IPS-15b (cell line): ENCODE results near the gene TNXB.
"Not testable (repeated sequence)": the region's sequence is repeated elsewhere in the genome, so short reads cannot be mapped to it uniquely, and the experiment has no call there.

ENCODE experiments used
- H3K27me3 ChIP-seq: one replicate; pipeline ENCODE4 v1.6.1; 2013; ENCODE audit warnings: low read length; ENCODE audit not compliant: control insufficient read depth, insufficient read depth
- H3K36me3 ChIP-seq: one replicate; pipeline ENCODE4 v1.6.1; 2013; ENCODE audit warnings: low read length; ENCODE audit not compliant: control insufficient read depth, insufficient read depth
- H3K4me1 ChIP-seq: one replicate; pipeline ENCODE4 v1.6.1; 2013; ENCODE audit warnings: mild to moderate bottlenecking, low read length; ENCODE audit not compliant: control insufficient read depth, insufficient read depth
- H3K4me3 ChIP-seq: one replicate; pipeline ENCODE4 v1.5.1; 2013; ENCODE audit warnings: low read depth, low read length
- H3K9ac ChIP-seq: one replicate; pipeline ENCODE4 v1.6.1; 2013; ENCODE audit warnings: low read depth, mild to moderate bottlenecking, low read length
- H3K9me3 ChIP-seq: one replicate; pipeline ENCODE4 v1.6.1; 2013; ENCODE audit warnings: mild to moderate bottlenecking, low read length; ENCODE audit not compliant: control insufficient read depth, insufficient read depth

Gene TNXB

DNA sequence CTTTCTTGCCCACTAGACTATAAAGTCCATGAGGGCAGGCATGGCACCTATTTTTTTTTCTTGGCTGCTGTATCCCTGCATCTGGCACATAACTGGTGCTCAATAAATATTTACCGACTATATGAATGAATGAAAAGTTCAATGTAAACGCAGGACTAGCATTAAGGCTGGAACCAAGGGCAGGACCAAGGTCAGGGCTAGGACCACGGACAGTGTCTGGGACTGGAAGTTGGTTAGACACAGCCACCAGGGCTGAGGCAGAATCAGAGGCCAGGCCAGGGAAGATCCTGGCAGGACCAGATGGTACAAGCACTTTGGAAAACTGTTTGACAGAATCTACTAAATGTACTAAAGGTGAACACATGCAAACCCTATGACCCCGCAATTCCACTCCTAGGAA lies 3.7 kb downstream of the TNXB start:
- no peaks in the 10 kb centered on the region for H3K9me3 ChIP-seq
- H3K36me3 ChIP-seq: no peaks in the 10 kb centered on the region
- peaks cover 10% of the 10 kb centered on the region for H3K4me1 ChIP-seq
- no peak overlapping the region for H3K9ac ChIP-seq
- peaks cover 17% of the 10 kb centered on the region for H3K27me3 ChIP-seq
- H3K4me3 ChIP-seq: no peak overlapping the region

DNA sequence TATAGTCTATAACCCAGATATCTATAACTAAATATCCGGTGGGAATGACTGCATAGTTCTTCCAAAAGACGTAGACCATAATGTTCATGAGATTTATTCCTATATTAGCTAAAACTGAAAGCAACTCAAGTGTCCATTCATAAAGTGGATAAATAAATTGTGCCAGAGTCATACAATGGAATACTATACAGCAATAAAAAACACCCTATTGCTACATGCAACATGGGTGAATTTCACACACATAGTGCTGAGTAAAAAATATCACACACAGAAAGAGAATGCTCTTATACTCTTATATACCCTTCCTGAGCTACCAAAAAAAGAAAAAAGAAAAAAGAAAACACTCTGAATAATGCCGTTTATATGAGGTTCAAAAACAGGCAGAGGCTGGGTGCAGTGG lies 6.9 kb downstream of the TNXB start:
- no peaks in the 10 kb centered on the region for H3K36me3 ChIP-seq
- no peak overlapping the region for H3K9ac ChIP-seq
- no peaks in the 10 kb centered on the region for H3K9me3 ChIP-seq
- H3K4me1 ChIP-seq: no peaks in the 10 kb centered on the region
- no peak overlapping the region for H3K4me3 ChIP-seq
- no peaks in the 10 kb centered on the region for H3K27me3 ChIP-seq

DNA sequence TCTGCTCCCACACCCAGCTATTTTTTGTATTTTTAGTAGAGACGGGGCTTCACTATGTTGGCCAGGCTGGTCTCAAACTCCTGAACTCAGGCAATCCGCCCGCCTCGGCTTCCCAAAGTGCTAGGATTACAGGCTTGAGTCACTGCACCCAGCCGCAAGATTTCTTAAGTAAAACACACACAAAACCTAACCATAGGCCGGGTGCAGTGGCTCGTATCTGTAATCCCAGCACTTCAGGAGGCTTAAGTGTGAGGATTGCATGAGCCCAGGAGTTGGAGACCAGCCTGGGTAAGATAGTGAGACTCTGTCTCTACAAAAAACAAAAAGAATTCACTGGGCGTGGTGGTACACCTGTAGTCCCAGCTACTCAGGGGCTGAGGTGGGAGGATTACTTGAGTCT lies 8.9 kb downstream of the TNXB start:
- H3K9me3 ChIP-seq, H3K36me3 ChIP-seq, H3K4me1 ChIP-seq, H3K9ac ChIP-seq, H3K27me3 ChIP-seq, H3K4me3 ChIP-seq: not testable (repeated sequence)

DNA sequence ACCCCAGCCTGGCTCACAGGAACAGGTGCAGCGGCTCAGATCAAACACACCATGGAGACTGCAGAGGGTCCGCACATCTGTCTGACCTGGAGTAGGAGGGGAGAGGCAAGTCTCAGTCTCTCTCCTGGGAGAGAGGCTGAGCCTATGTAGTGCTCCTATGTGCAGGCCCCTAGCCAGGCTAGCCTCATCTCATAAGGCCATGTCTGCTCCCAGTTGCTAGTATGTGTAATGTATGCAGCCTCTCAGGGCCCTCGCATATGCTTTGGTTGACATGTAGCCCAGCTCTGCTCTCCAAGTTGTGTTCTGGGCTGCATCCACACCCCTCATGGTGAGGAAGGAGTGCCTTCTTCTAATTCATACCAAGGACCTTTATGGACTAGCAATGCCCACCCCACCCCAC lies 11.8 kb downstream of the TNXB start:
- H3K9ac ChIP-seq: no peak overlapping the region
- no peak overlapping the region for H3K4me3 ChIP-seq
- H3K9me3 ChIP-seq: no peaks in the 10 kb centered on the region
- H3K4me1 ChIP-seq: no peaks in the 10 kb centered on the region
- no peaks in the 10 kb centered on the region for H3K36me3 ChIP-seq
- no peaks in the 10 kb centered on the region for H3K27me3 ChIP-seq

GRCh38 chr6:32096394-32097258 lies 12.5 kb downstream of the TNXB start:
- H3K27me3 ChIP-seq: no peaks in the 10 kb centered on the region
- H3K4me3 ChIP-seq: no peak overlapping the region
- H3K4me1 ChIP-seq: no peaks in the 10 kb centered on the region

GRCh38 chr6:32096087-32096393 lies 13.1 kb downstream of the TNXB start:
- no peak overlapping the region for H3K4me3 ChIP-seq
- no peaks in the 10 kb centered on the region for H3K27me3 ChIP-seq
- H3K9ac ChIP-seq: no peak overlapping the region
- no peaks in the 10 kb centered on the region for H3K36me3 ChIP-seq
- H3K4me1 ChIP-seq: no peaks in the 10 kb centered on the region
- H3K9me3 ChIP-seq: no peaks in the 10 kb centered on the region

More at GRCh38 chr6:32096394-32097258, 12.5 kb downstream of the TNXB start:
- Histone ChIP-seq H3K36me3 (no peaks in the 10 kb centered on the region), H3K9me3 (no peaks in the 10 kb centered on the region), H3K9ac (no peak overlapping the region)

GRCh38 chr6:32095338-32096086 lies 13.6 kb downstream of the TNXB start:
- Histone ChIP-seq H3K9ac (no peak overlapping the region), H3K36me3 (no peaks in the 10 kb centered on the region), H3K4me1 (no peaks in the 10 kb centered on the region), H3K9me3 (no peaks in the 10 kb centered on the region), H3K4me3 (no peak overlapping the region), H3K27me3 (no peaks in the 10 kb centered on the region)

DNA sequence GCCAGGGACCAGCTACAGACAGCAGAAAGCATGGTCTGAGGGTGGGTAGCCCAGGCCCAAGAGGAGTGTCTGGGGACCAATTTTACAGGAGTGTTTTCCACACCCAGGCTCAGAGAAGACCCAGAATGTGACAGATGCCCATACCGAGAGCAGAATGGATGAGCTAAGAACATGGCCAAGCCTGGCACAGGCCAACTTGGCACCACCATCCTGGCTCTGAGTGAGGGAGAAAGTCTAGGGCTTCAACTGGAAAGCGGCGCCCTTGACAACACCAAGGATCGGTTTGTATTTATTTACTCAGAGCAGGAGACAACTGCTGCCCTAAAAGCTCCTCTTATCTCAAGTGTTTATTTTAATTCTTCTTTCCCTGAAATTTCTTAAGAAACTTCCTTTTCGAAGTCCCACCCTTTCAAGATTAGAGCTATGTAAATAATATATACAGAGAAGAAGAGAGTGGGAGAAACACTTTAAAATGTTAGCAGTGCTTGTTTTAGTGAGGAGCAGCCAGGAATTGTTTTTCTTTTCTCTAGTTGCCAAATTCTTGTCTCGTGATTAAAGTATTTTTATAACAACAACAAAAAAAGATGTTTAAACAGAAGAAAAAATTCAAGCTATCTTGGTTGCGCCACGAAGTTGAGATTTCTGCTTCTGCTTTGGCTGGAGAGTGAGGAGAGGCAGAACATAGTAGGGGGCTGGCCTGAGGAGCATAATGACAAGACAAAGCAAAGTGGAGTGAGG lies 16.2 kb downstream of the TNXB start:
- Histone ChIP-seq H3K4me1 (no peaks in the 10 kb centered on the region), H3K27me3 (no peaks in the 10 kb centered on the region), H3K4me3 (no peak overlapping the region), H3K9me3 (no peaks in the 10 kb centered on the region), H3K9ac (no peak overlapping the region), H3K36me3 (no peaks in the 10 kb centered on the region)

GRCh38 chr6:32089082-32089828 lies 19.9 kb downstream of the TNXB start:
- Histone ChIP-seq H3K9ac (no peak overlapping the region), H3K9me3 (no peaks in the 10 kb centered on the region), H3K36me3 (peaks cover 3% of the 10 kb centered on the region), H3K4me1 (peaks cover 2% of the 10 kb centered on the region), H3K4me3 (no peak overlapping the region), H3K27me3 (peaks cover 8% of the 10 kb centered on the region)

DNA sequence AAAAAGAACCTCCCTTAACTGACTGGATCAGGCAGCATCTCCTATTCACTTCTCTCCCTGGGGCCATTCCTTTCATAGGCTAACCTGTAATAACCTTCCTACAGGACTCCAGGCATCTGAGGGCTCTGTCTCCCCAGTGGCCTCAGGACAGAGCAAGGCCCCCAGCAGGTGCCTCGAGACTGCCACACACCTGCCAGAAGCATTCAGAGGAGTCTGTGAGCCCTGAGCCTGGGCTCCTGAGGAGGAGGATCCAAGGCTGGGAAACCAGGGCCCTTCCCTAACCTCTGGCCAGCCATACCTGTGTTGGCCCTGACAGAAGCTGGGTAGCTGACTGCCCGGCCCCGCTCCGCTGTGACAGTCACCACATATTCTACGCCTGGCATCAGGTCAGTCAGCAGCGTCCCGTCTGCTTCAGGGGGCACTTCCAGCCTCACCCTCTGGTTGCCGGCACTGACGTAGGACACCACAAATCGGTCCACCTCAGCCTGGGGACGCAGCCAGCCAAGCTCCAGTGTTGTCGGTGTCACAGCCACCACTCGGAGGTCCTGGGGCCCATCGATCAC lies 20.6 kb downstream of the TNXB start:
- peaks cover 2% of the 10 kb centered on the region for H3K4me1 ChIP-seq
- no peaks in the 10 kb centered on the region for H3K9me3 ChIP-seq
- H3K4me3 ChIP-seq: peak overlapping the region; percentile 8
- peaks cover 8% of the 10 kb centered on the region for H3K27me3 ChIP-seq
- peaks cover 3% of the 10 kb centered on the region for H3K36me3 ChIP-seq
- no peak overlapping the region for H3K9ac ChIP-seq
